IMR-90 (cell line): ENCODE data around the gene NRXN2. TPM values are rescaled to one million over a fixed set of nuclear protein-coding genes. Genes with fewer than 3 reads are reported as not detected.

ENCODE experiments used
- ATAC-seq: fragments of 200-7000 bp; cut with Tn5 transposase; 2 replicates; pipeline ENCODE4 v1.9.1; 2020; ENCODE audit warnings: low read depth, mild to moderate bottlenecking, moderate library complexity
- BruUV-seq: library from RNA; stranded (reverse); fragments of 400-500 nt; replicated peaks from 2 replicates; lab custom pipeline; 2021; lab: Mats Ljungman, UMichigan
- CTCF ChIA-PET: fragments of 300-600 bp; formaldehyde crosslinking; extraction: SDS; loops from one replicate; lab custom pipeline; 2021; ENCODE audit warnings: antibody characterized with exemption; lab: Yijun Ruan, JAX
- POLR2A ChIA-PET: fragments of 300-600 bp; sonication (Branson Sonifier 250); formaldehyde crosslinking; loops from one replicate; lab custom pipeline; 2022; ENCODE audit warnings: antibody characterized with exemption; ENCODE audit not compliant: unreplicated experiment; lab: Charles Lee
- DNase-seq: peaks from one replicate; pipeline ENCODE4 v3.0.0; 2013
- H2AFZ ChIP-seq: replicated peaks from 2 replicates; pipeline ENCODE3; 2013; ENCODE audit warnings: low read length, mild to moderate bottlenecking; ENCODE audit not compliant: poor library complexity
- H2AK5ac ChIP-seq: 2 replicates; pipeline ENCODE4 v1.6.1; 2013; ENCODE audit warnings: low read depth, low read length, inconsistent platforms
- H2AK9ac ChIP-seq: replicated peaks from 2 replicates; pipeline ENCODE3; 2013; ENCODE audit warnings: mild to moderate bottlenecking, low read depth, low read length, moderate library complexity; ENCODE audit not compliant: poor library complexity
- H2BK120ac ChIP-seq: 2 replicates; pipeline ENCODE4 v1.6.1; 2013; ENCODE audit warnings: low read depth, low read length, inconsistent platforms
- H2BK15ac ChIP-seq: 3 replicates; pipeline ENCODE4 v1.6.1; 2013; ENCODE audit warnings: low read depth, low read length, inconsistent platforms
- H2BK20ac ChIP-seq: 2 replicates; pipeline ENCODE4 v1.6.1; 2013; ENCODE audit warnings: low read depth, mild to moderate bottlenecking, inconsistent platforms, low read length, moderate library complexity
- H2BK5ac ChIP-seq: 2 replicates; pipeline ENCODE4 v1.6.1; 2013; ENCODE audit warnings: mild to moderate bottlenecking, low read depth, low read length, inconsistent platforms; ENCODE audit not compliant: poor library complexity, severe bottlenecking
- H3K14ac ChIP-seq: replicated peaks from 2 replicates; pipeline ENCODE4 v1.6.1; 2013; ENCODE audit warnings: low read depth, low read length, inconsistent platforms
- H3K18ac ChIP-seq: 2 replicates; pipeline ENCODE4 v1.6.1; 2013; ENCODE audit warnings: low read depth, low read length, control low read depth
- H3K23ac ChIP-seq: 2 replicates; pipeline ENCODE4 v1.6.1; 2013; ENCODE audit warnings: low read depth, low read length, inconsistent platforms
- H3K27ac ChIP-seq: 2 replicates; pipeline ENCODE4 v1.5.1; 2013; ENCODE audit warnings: mild to moderate bottlenecking, control low read depth, low read length; ENCODE audit not compliant: insufficient read depth
- H3K27me3 ChIP-seq: 2 replicates; pipeline ENCODE4 v1.6.1; 2013; ENCODE audit warnings: low read length; ENCODE audit not compliant: control insufficient read depth, insufficient read depth
- H3K36me3 ChIP-seq: 2 replicates; pipeline ENCODE4 v1.6.1; 2013; ENCODE audit warnings: low read length, mixed read lengths; ENCODE audit not compliant: control insufficient read depth, insufficient read depth
- H3K4ac ChIP-seq: 2 replicates; pipeline ENCODE4 v1.6.1; 2013; ENCODE audit warnings: low read depth, low read length, inconsistent platforms
- H3K4me1 ChIP-seq: 2 replicates; pipeline ENCODE4 v1.6.1; 2013; ENCODE audit warnings: low read length, mixed read lengths; ENCODE audit not compliant: control insufficient read depth, insufficient read depth
- H3K4me2 ChIP-seq: 2 replicates; pipeline ENCODE4 v1.6.1; 2013; ENCODE audit warnings: low read depth, mild to moderate bottlenecking, control low read depth, low read length, moderate library complexity
- H3K4me3 ChIP-seq: 2 replicates; pipeline ENCODE4 v1.5.1; 2013; ENCODE audit warnings: low read depth, mild to moderate bottlenecking, control low read depth, low read length, moderate library complexity; ENCODE audit not compliant: insufficient read depth
- H3K56ac ChIP-seq: 2 replicates; pipeline ENCODE4 v1.6.1; 2013; ENCODE audit warnings: low read length, inconsistent platforms; ENCODE audit not compliant: insufficient read depth; ENCODE audit errors: extremely low read depth
- H3K79me1 ChIP-seq, 2 experiments: 2 replicates each; pipeline ENCODE4 v1.6.1; 2013; ENCODE audit warnings: low read length in 2 of 2, inconsistent platforms in 1 of 2, low read depth in 1 of 2
- H3K9ac ChIP-seq: 2 replicates; pipeline ENCODE4 v1.6.1; 2013; ENCODE audit warnings: low read depth, low read length, control low read depth
- H3K9me1 ChIP-seq: 2 replicates; pipeline ENCODE4 v1.6.1; 2013; ENCODE audit warnings: low read length, inconsistent platforms; ENCODE audit not compliant: insufficient read depth
- H3K9me3 ChIP-seq: 2 replicates; pipeline ENCODE4 v1.6.1; 2013; ENCODE audit warnings: low read length; ENCODE audit not compliant: control insufficient read depth, insufficient read depth
- H4K20me1 ChIP-seq: 2 replicates; pipeline ENCODE4 v1.6.1; 2013; ENCODE audit warnings: low read length, inconsistent platforms; ENCODE audit not compliant: insufficient read depth
- H4K5ac ChIP-seq: 2 replicates; pipeline ENCODE4 v1.6.1; 2013; ENCODE audit warnings: mild to moderate bottlenecking, low read depth, low read length, control low read depth
- H4K8ac ChIP-seq, 2 experiments: 2 replicates each; pipeline ENCODE4 v1.6.1; 2013; ENCODE audit warnings: low read depth in 2 of 2, low read length in 2 of 2, control low read depth in 1 of 2, inconsistent platforms in 1 of 2
- H4K91ac ChIP-seq: 2 replicates; pipeline ENCODE4 v1.6.1; 2013; ENCODE audit warnings: low read depth, low read length, inconsistent platforms; ENCODE audit not compliant: insufficient read depth
- BHLHE40 ChIP-seq: fragments of 150-350 bp; IDR thresholded peaks from 2 replicates; pipeline ENCODE4 v1.6.1; 2016; ENCODE audit warnings: mild to moderate bottlenecking, low read depth, low read length
- CEBPB ChIP-seq: IDR thresholded peaks from 2 replicates; pipeline ENCODE4 v1.6.1; 2012; ENCODE audit warnings: low read depth, low read length, improper control_type of control experiment
- CHD1 ChIP-seq: IDR thresholded peaks from 2 replicates; pipeline ENCODE4 v1.6.1; 2012; ENCODE audit warnings: low read depth, low read length, improper control_type of control experiment
- ELK1 ChIP-seq: fragments of 150-350 bp; IDR thresholded peaks from 2 replicates; pipeline ENCODE4 v1.6.1; 2016; ENCODE audit warnings: low read depth, mild to moderate bottlenecking, low read length, moderate library complexity, borderline replicate concordance
- MAFK ChIP-seq: IDR thresholded peaks from 2 replicates; pipeline ENCODE4 v1.6.1; 2012; ENCODE audit warnings: low read depth, low read length, improper control_type of control experiment
- MXI1 ChIP-seq: IDR thresholded peaks from 2 replicates; pipeline ENCODE4 v1.6.1; 2012; ENCODE audit warnings: low read depth, mild to moderate bottlenecking, low read length, moderate library complexity, borderline replicate concordance
- NFE2L2 ChIP-seq: fragments of 150-350 bp; IDR thresholded peaks from 2 replicates; pipeline ENCODE4 v1.6.1; 2016; ENCODE audit warnings: low read depth, mild to moderate bottlenecking, low read length
- POLR2A ChIP-seq: IDR thresholded peaks from 2 replicates; pipeline ENCODE4 v1.6.1; 2012; ENCODE audit warnings: mild to moderate bottlenecking, low read depth, low read length
- RCOR1 ChIP-seq: IDR thresholded peaks from 2 replicates; pipeline ENCODE4 v1.6.1; 2012; ENCODE audit warnings: mild to moderate bottlenecking, low read length, improper control_type of control experiment; ENCODE audit not compliant: insufficient replicate concordance
- SMC3 ChIP-seq: fragments of 150-350 bp; IDR thresholded peaks from 2 replicates; pipeline ENCODE4 v1.6.1; 2016; ENCODE audit warnings: low read depth, mild to moderate bottlenecking, antibody characterized with exemption, low read length, moderate library complexity
- dilution Hi-C: fragments of 300-500 bp; cut with HindIII; formaldehyde crosslinking; loops from one replicate; pipeline ENCODE4 v1.14.3; 2018; ENCODE audit warnings: low sequenced_read_pairs; ENCODE audit not compliant: unreplicated experiment
- in situ Hi-C: fragments of 300-500 bp; cut with MboI; formaldehyde crosslinking; loops from 3 replicates; pipeline ENCODE4 v1.14.3; 2019; ENCODE audit warnings: low sequenced_read_pairs, inconsistent platforms, mixed read lengths
- intact Hi-C: fragments of 100-400 bp; cut with micrococcal nuclease; formaldehyde crosslinking; loops from 2 replicates; pipeline ENCODE4 v1.10.0; 2022
- polyA plus RNA-seq, 3 experiments: library from polyadenylated mRNA; depleted of rRNA; stranded (reverse); fragments of >200 nt; gene quantifications; 2 replicates each; pipeline ENCODE4 v1.2.3, GENCODE V29; 2012; ENCODE audit warnings: low replicate concordance in 1 of 3
- total RNA-seq: library from RNA; depleted of rRNA; stranded (reverse); fragments of >200 nt; gene quantifications from 2 replicates; pipeline ENCODE4 v1.2.3, GENCODE V29; 2012
- TF ChIP-seq, protein P1 (sequence below): fragments of 150-350 bp; IDR thresholded peaks from 2 replicates; pipeline ENCODE4 v1.6.1; 2017; ENCODE audit warnings: mild to moderate bottlenecking, antibody characterized with exemption, low read length, low read depth
- TF ChIP-seq, protein P2 (sequence below): conservative IDR thresholded peaks from 2 replicates; pipeline ENCODE4 v1.5.1; 2012; ENCODE audit warnings: mild to moderate bottlenecking, low read depth, low read length, improper control_type of control experiment

NRXN2 gene
- total and polyA plus RNA-seq, 2 of the 4 experiments (the other 2 are of a cell fraction): 0.18 to 0.22 TPM

DNA sequence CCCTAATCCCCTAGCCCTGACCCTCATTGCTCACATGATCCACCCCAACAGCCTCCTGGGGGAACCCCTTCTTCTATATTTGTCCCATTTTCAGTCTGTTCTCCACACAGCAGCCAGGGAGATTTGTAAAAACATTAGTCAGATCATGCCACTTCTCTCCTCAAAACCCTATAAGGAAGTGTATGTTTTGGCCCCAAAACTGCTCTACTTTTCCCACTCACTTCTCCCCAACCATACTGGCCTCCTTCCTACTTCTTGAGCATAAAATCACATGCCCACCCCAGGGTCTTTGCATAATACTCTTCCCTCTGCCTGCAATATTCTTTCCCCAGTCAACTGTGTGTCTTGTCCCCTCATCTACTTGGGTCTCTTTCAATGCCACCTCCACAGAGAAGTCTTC lies 136.6 kb downstream of the NRXN2 start:
- H3K27ac ChIP-seq: no peak overlapping the region
- no peak overlapping the region for H4K91ac ChIP-seq
- no peak overlapping the region for H3K4me2 ChIP-seq
- H3K9me3 ChIP-seq: peaks cover 5% of the 10 kb centered on the region; the same call in 1 of the 2 replicates
- ChIA-PET CTCF (no interaction called here), POLR2A (no interaction called here)
- dilution Hi-C loops (no loop called here), intact Hi-C loops (no loop called here), in situ Hi-C loops (no loop called here)
- DNase-seq (no peak), ATAC-seq (no peak)
- H3K18ac ChIP-seq: no peak overlapping the region
- no peak overlapping the region for H2BK20ac ChIP-seq
- H2AFZ ChIP-seq: no peak overlapping the region
- no peak overlapping the region for H2AK5ac ChIP-seq
- no peak overlapping the region for H2BK5ac ChIP-seq
- H3K36me3 ChIP-seq: no peaks in the 10 kb centered on the region
- H2BK15ac ChIP-seq: no peak overlapping the region
- no peak overlapping the region for H3K14ac ChIP-seq
- H2BK120ac ChIP-seq: no peak overlapping the region
- TF ChIP-seq, protein P1, sequence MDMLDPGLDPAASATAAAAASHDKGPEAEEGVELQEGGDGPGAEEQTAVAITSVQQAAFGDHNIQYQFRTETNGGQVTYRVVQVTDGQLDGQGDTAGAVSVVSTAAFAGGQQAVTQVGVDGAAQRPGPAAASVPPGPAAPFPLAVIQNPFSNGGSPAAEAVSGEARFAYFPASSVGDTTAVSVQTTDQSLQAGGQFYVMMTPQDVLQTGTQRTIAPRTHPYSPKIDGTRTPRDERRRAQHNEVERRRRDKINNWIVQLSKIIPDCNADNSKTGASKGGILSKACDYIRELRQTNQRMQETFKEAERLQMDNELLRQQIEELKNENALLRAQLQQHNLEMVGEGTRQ: no peak
- TF ChIP-seq RCOR1 (no peak), MAFK (no peak), POLR2A (no peak), SMC3 (no peak), CEBPB (no peak), NFE2L2 (no peak), MXI1 (no peak), CHD1 (no peak), ELK1 (no peak), BHLHE40 (no peak)
- TF ChIP-seq, protein P2, sequence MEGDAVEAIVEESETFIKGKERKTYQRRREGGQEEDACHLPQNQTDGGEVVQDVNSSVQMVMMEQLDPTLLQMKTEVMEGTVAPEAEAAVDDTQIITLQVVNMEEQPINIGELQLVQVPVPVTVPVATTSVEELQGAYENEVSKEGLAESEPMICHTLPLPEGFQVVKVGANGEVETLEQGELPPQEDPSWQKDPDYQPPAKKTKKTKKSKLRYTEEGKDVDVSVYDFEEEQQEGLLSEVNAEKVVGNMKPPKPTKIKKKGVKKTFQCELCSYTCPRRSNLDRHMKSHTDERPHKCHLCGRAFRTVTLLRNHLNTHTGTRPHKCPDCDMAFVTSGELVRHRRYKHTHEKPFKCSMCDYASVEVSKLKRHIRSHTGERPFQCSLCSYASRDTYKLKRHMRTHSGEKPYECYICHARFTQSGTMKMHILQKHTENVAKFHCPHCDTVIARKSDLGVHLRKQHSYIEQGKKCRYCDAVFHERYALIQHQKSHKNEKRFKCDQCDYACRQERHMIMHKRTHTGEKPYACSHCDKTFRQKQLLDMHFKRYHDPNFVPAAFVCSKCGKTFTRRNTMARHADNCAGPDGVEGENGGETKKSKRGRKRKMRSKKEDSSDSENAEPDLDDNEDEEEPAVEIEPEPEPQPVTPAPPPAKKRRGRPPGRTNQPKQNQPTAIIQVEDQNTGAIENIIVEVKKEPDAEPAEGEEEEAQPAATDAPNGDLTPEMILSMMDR: no peak
- no TSS peak for BruUV-seq
- H2AK9ac ChIP-seq: no peak overlapping the region
- H4K5ac ChIP-seq: no peak overlapping the region
- H3K23ac ChIP-seq: no peak overlapping the region
- no peaks in the 10 kb centered on the region for H3K4me1 ChIP-seq
- H3K4ac ChIP-seq: no peak overlapping the region
- H3K79me1 ChIP-seq: no peaks in the 10 kb centered on the region
- H3K9ac ChIP-seq: no peak overlapping the region
- H4K8ac ChIP-seq: no peak overlapping the region
- no peak overlapping the region for H3K56ac ChIP-seq
- peaks cover 18% of the 10 kb centered on the region for H3K27me3 ChIP-seq
- no peaks in the 10 kb centered on the region for H4K20me1 ChIP-seq
- H3K9me1 ChIP-seq: no peaks in the 10 kb centered on the region
- H3K4me3 ChIP-seq: no peak overlapping the region
